ENCODE results near the gene EXOC6B. TPM values are rescaled to one million over a fixed set of nuclear protein-coding genes. Genes with fewer than 3 reads are reported as not detected.
A peak's percentile ranks its signal among the peaks of the same experiment; 100 is the strongest.

Gene EXOC6B
- total and polyA plus RNA-seq, 12 donors: 16.3 to 243 (median 144) TPM

DNA sequence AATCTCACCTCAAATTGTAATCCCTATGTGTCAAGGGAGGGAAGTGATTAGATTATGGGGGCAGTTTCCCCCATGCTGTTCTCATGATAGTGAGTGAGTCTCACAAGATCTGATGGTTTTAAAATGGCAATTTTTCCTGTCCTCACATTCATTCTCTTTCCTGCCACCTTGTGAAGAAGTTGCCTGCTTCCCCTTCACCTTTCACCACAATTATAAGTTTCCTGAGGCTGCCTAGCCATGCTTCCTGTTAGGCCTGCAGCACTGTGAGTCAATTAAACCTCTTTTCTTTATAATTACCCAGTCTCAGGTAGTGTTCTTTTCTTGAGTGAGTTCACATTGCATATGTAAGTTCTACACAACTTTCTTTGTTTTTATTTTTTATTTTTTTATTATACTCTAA, 271.5 kb downstream of the EXOC6B start:
- DNase-seq (no peak), ATAC-seq (no peak)
- intact Hi-C loops (cut with DNase I): no loop called here
- no peak overlapping the region for H3K27ac ChIP-seq
- H3K4me1 ChIP-seq: no peaks in the 10 kb centered on the region
- no peak overlapping the region for H3K4me3 ChIP-seq
- peaks cover 0 to 15% (median 0%) of the 10 kb centered on the region in 11 donors for H3K9me3 ChIP-seq
- H3K36me3 ChIP-seq: peaks cover 0 to 40% (median 4%) of the 10 kb centered on the region in 9 donors
- TF ChIP-seq, protein P1, sequence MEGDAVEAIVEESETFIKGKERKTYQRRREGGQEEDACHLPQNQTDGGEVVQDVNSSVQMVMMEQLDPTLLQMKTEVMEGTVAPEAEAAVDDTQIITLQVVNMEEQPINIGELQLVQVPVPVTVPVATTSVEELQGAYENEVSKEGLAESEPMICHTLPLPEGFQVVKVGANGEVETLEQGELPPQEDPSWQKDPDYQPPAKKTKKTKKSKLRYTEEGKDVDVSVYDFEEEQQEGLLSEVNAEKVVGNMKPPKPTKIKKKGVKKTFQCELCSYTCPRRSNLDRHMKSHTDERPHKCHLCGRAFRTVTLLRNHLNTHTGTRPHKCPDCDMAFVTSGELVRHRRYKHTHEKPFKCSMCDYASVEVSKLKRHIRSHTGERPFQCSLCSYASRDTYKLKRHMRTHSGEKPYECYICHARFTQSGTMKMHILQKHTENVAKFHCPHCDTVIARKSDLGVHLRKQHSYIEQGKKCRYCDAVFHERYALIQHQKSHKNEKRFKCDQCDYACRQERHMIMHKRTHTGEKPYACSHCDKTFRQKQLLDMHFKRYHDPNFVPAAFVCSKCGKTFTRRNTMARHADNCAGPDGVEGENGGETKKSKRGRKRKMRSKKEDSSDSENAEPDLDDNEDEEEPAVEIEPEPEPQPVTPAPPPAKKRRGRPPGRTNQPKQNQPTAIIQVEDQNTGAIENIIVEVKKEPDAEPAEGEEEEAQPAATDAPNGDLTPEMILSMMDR (IDR thresholded peaks at IDR 0.05): no peak
- H3K27me3 ChIP-seq: no peaks in the 10 kb centered on the region

DNA sequence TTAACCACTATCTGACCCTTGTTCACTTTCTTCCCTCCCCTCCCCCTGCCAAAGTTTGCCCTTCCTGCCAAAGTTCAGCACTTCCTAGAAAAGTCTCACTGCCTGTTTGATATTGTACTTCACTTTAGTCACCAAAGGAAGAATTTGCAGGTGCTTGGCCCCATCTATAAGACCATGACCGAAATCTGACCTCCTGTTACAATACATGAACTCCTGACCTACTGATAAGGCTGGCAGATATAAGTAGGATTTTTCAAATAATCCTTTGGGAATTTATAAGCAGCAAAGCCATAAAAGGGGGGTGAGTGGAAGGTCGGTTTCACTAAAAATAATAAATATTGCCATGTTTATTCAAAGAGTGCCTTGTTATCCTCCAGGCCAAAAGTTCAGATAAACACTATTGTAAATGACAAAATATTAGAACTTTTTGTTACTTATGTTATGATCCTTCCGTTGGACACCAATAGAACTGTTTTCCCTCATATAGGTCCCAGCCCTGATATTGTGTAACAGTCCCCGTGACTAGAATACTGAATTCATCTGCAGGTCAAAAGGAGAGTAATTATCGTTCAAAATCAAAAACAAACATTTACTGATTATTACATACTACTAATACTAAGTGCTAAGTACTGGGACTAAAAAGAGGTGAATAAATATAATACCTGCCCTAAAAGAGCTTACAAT, 277.6 kb downstream of the EXOC6B start:
- TF ChIP-seq, protein P1 (IDR thresholded peaks at IDR 0.05): no peak
- ATAC-seq: peak in 5 of 8 donors; percentile 34 to 62 (median 47)
- 54 to 58% methylated on average over 5 of the region's 5 CpGs for WGBS, 2 donors
- H3K4me3 ChIP-seq: no peak overlapping the region
- intact Hi-C loops (cut with DNase I): no loop called here
- no peak overlapping the region for H3K27ac ChIP-seq
- peaks cover 0 to 23% (median 6%) of the 10 kb centered on the region in 9 donors for H3K4me1 ChIP-seq
- H3K27me3 ChIP-seq: no peaks in the 10 kb centered on the region
- H3K36me3 ChIP-seq: no peaks in the 10 kb centered on the region
- DNase-seq: no peak
- H3K9me3 ChIP-seq: no peaks in the 10 kb centered on the region

DNA sequence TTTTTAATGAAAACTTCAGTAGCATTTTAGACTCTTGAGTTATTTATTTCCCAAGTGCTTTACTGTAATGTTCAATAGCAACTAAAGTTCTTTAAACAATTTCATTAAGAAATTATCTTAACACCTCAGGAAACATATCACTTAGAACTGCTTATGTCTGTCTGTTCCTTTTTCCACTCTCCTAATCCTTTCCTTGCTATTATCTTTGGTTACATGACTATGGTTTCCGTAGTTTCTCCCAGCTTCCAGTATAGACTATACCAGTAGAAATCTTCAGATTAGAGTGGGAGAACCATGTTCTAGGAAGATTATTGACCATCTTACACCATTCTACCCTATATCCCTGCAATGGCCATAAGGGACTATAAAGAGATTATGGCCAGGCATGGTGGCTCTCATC, 280.0 kb downstream of the EXOC6B start:
- DNase-seq: no peak
- peaks cover 0 to 25% (median 6%) of the 10 kb centered on the region in 9 donors for H3K4me1 ChIP-seq
- H3K36me3 ChIP-seq: no peaks in the 10 kb centered on the region
- intact Hi-C loops (cut with DNase I): no loop called here
- H3K27me3 ChIP-seq: no peaks in the 10 kb centered on the region
- no peak overlapping the region for H3K4me3 ChIP-seq
- H3K9me3 ChIP-seq: no peaks in the 10 kb centered on the region
- no peak overlapping the region for H3K27ac ChIP-seq
- TF ChIP-seq, protein P1 (IDR thresholded peaks at IDR 0.05): no peak
- ATAC-seq: no peak
- 95 to 100% methylated on average over 1 of the region's 1 CpG for WGBS, 2 donors

DNA sequence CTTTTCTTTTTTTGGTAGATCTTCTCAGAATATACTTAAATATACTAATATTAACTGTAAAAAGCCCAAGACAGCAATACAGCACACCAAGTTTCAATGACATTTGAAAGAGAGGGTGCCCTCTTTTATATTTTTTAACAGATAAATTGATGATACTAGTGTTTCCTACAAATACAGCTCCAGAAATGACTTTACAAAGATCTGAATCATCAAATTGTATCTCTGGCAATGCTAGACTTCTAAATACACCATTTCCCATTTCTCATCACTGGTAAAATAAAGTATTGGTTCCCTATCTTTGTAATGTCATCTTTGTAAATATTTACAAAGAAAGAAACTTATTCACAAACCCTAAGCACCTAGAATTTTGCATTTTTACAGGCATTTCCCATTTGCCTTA, 281.3 kb downstream of the EXOC6B start:
- Histone ChIP-seq H3K27me3 (no peaks in the 10 kb centered on the region), H3K36me3 (no peaks in the 10 kb centered on the region), H3K4me1 (peaks cover 0 to 25% (median 6%) of the 10 kb centered on the region in 9 donors), H3K4me3 (no peak overlapping the region), H3K27ac (no peak overlapping the region), H3K9me3 (no peaks in the 10 kb centered on the region)
- DNase-seq (no peak), ATAC-seq (no peak)
- intact Hi-C loops (cut with DNase I): no loop called here
- TF ChIP-seq, protein P1 (IDR thresholded peaks at IDR 0.05): no peak

All from heart right ventricle (tissue), 16 donors.